NCI-H526 treated with DMSO at 0.1 percent for 48 hours (cell line): ENCODE data around the gene TENT5C.

Experiments used
- DNase-seq: peaks from one replicate; lab custom pipeline; 2025; lab: John Stamatoyannopoulos, UW

Gene TENT5C

DNA sequence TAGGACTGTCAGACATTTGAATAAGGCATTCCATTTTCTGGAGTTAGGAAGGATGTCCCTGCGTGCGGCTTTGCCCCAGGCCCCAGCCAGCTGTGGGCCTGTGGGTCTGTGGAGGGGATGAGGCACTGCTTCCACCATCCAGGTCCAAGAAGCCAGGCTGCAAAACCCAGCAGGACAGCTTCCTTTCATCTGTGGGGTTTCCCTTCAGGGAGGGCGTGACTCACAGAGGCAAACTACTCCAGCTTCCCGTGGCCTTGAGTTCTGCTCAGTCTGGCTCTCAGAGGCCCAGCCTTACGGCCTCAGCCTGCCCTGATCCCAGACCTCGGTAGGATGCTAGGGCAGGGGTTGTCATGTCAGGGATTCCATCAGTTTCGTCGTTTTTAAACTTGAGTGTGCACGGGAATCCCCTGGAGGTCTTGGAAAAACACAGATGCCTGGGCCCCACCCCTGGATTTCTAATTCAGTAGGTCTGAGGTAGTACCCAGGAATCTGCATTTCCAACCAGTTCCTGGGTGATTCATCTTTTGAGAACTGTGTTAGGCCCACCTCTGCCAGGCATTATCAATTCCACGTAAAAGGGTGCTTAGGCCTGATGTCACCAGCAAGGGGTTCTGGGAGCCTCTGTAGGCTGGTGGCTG lies 32.3 kb upstream of the TENT5C start:
- DNase-seq, result no peak

DNA sequence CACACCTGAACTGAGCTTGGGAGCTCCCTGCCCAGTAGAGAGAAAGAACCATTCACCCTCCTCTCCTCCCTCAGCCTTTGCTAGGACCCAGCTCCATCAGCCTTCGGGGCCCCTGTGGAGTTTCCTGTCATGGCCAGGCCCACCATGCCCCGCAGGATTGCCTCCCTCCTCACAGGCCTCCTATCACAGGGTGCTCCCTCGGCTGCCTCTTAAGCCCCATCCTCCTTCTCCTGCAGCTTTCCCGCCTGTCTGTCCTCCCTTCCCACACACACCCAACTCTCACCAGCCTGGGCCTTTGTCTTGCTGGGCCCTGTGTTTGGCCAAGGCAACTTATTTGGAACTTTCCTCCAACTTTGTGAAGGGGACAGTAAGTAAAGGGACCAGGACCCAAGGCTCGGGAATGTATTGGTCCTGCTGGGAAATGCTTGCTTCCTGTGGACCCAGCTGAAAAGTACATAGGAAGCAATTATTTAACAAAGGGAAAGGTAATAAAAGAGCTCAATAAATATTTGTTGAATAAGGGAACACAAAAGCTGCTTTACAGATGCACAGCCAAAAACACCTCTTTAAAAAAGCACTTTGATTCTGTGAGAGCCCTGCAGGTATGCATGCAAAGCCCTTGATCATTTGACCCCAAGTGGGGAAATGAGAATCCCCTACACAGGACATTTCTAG lies 31.6 kb upstream of the TENT5C start:
- DNase-seq, result no peak

DNA sequence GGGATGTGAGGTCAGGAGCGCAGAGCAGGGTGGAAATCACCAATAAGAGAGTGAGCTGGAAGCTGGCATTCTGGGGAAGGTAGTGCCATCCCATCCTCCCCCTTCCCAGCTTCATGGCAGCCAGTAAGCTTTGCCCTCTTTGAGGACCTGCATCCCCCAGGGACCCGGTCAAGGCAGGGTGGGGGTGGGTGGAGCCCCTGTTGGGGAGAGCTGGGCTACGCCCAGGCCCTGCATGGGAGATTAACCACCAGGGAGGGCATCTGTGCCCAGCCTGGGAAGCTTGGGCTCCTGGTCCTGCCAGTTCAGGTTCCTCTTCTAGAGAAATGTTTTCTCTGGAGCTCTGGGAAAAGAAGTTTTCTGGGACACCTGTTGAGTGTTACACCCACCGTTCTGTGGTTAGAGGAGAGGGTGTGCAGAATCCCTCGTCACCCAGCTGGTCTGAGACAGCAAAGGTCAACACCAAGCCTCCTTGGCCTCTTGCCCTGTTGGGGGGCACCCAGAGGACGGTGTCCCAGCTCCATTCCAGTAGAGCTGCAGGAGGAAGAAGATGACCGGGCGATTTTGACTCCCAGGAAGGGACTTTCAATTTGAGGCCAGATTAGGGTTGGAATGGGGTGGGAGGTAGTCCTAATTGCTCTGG lies 30.1 kb upstream of the TENT5C start:
- no peak for DNase-seq

DNA sequence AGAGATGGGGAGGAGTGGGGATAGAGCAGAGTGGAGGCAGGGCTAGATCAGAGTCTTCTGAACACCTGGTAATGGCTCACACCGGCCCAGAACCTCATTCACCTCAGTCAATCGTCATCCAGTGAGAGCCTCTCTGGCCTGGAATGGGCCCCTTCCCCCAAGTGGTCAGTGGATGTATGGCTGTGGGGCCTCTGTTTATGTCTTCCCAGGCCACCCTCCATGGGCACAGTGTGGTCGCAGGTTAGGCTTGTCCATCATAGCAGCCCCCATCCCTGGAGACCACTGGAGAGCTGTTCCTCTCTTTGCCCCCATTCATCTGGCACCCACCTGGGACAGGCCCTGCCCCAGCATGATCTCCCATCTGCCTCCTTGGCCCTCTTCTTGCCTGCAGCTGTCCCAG lies 29.6 kb upstream of the TENT5C start:
- no peak for DNase-seq

DNA sequence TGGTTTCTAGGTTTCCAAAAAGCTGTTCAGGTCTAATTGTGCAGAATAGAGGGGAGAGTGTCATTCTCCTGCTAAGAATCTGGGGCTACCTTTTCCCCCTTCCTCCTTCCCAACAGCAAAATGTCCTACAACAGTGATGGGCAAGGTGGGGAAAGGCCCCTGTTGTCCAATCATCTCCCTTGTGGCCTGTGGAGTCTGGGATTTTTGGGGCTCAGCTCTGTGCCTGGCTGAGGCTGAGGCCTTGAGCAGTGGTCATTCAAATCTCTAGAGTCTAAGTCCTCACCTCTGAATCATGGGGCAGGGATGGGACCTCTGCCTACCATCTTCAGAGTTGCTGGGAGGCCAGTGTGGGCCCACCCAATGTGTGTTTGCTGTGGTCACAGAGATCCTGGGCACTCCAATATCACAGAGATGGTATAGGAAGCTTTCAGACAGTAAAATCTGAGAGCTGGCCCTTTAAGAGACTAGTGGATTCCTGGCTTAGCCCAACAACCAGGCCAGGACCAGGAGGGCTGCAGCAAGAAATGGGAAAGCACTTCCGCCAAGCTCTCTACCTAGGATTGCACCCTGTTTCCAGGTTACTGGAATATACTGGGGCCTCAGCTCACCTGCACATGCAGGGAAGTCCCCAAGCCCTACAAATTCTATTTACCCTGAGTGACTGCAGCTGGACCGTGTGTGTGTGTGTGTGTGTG lies 28.5 kb upstream of the TENT5C start:
- no peak for DNase-seq

DNA sequence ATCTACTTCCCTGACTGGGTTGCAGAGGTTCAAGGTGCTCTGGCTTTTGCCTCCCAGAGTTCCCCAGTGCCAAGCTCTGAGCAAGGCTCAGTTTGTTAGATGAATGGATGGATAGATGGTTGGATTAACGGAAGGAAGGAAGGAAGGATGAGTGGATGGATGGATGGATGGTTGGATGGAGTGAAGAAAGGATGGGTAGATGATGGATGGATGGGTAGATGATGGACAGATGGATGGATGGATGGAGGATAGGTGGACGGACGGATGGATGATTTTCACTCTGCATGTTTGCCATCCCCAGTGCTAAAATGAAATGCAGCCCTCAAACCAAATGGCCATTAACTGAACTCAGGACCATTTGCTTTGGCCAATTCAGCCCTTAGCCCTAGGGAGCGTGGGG lies 27.4 kb upstream of the TENT5C start:
- DNase-seq, result no peak

DNA sequence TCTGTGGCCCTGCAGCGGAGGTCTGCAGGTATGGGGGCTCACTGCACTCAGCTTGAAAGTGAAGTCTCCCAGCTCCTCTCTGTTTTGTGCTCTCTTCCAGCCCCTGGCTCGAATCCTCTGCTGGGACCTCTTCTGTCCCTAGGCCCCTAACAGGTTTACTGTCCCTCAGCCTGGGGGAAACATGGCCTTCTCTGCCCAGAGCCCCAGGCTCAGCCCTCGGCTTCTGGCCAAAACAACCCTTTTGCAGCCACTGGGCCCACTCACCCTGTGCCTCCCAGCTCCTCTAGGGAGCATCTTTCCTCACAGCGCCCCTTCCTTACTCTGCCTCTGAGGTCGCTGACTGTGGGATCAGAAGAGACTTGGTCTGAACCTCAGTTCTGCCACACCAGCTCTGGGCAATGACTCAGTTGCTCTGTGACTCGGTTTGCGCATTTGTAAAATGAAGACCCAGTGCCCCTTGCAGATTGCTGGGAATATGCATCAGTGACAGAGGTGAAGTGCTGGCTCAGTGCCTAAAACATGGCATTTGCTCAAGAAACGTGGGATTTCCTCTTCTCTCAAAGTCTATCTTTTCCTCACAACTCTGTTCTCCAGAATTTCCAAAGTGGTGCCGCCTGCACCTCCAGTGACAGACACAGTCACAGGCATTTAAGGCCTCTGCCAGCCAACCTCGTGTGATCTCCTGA lies 26.5 kb upstream of the TENT5C start:
- DNase-seq, result no peak

DNA sequence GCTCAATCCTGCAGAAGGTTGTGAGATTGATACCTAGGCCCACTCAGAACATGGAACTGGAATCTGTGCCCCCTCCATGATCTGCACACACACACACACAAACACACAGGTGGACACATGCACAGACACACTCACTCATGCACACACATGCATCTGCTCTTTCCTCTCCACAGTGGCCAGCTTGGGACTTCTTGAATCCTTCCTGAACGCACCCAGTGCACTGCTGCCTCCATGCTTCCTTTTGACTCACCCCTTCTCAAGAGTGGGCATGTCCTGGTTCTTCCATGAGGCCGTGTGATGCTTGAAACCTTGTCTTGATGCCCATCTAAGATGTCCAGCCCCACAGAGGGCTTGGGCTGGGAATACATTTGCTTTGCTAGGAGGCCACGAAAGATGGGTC lies 25.4 kb upstream of the TENT5C start:
- DNase-seq, result no peak

DNA sequence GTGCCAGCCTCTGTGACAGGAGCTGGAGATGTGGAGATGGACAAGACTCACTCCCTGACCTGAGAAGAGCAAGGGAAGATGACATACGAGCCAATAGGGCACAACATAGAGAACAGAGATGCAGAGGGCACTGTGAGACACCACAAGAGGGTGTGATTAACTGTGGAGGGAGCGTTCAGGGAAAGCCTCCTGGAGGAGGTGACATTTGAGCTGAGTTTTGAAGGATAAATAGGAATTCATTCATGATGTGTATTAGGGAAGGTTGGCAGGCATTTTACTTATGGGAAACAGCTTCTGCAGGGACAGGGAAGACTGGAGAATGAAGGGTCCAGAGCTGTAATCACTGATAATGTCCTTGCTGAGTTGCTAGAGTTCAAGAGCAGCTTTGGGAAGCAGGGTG lies 25.0 kb upstream of the TENT5C start:
- DNase-seq, result no peak

DNA sequence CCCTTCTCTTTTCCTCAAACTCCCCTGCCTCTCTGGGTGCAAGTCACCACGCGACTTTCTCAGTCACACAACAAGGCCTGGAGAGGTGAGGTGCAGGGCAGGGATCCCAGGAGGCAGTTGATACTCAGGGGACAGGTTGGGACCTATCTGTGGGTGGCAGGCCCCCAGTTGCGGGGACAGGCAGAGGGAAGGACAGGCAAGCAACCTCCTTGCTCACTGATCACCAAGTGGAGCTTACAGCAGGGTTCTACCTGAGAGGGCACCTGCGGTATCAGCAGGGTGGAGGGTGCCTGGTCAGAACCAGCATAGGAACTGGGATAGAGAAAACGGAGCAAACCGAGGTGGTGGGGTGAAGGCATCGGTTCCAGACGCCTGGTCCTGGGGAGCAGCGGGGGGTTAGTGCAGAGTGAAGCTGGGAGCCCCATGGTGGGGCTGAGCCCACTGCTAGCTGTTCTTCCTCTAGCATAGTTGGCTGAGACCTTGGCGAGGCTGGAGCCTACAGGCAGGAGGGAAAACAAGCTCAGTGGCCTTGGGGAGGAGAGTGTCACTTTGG lies 24.4 kb upstream of the TENT5C start:
- no peak for DNase-seq

DNA sequence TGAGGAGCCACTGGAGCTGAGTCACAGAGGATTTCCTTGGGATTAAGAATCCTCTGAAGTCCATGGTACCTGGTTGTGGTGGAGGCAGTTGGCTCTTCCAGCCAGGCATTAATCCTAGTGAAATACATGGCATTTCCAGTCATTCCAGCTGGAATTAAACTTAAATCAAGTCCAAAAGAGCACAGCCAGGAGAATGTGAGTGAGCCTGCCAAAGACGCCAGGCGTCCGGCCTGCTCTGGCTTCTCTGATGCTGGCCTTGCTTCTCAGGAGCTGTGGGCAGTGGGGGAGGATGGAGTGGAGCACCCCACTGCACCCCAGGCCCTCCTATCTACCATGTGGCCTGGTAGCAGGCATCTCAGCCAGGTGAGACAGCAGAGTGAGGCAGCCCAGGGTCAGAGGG lies 23.4 kb upstream of the TENT5C start:
- no peak for DNase-seq

DNA sequence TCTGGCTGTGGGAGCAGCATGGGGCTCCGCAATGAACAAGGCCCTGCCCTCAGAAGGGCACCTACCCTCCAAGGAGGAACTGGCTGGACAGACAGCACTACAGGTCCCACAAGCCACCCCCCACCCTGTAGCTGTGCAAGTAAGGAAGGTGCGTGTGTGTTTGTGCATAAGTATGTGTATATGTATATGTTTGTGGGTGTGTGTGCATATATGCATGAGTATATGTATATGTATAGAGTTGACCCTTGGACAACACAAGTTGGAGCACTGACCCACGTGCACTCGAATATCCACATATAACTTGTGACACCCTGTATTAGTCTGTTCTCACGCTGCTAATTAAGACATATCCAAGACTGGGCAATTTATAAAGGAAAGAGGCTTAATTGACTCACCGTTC lies 22.6 kb upstream of the TENT5C start:
- no peak for DNase-seq

DNA sequence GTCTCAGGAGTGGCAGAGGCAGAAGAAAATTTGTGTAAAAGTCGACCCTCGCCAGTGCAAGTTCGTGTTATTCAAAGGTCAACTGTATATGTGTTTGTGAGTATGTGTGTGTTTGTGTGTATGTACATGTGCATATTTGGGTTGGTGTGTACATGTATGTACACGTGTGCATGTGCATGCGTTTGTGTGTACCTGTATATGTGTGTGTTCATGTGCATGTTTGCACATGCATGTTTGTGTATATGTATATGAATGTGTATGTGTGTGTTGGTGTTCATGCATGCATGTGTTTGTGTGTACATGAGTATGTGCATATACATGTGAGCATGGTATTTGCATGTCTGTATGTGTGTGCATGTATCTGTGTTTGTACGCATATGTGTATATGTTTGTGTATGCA lies 21.7 kb upstream of the TENT5C start:
- no peak for DNase-seq

DNA sequence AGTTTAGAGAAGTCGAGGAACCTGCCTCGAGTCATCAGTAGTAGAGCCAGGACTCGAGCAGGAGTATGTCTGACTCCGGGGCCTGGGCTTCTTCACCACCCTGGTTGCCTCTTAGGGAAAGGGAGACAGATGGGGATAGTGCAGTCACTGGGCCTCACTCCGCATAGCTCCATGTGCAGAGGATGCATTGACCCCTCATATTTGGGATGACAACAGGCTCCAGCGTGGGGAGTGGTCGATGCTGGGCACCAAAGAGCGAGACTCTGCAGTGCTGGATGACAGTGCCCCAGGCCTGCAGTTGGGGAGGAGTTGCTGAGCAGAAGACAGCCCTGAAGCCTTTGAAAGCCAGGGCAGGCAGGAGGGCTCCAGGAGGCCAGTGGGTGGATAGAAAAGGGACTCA lies 20.8 kb upstream of the TENT5C start:
- no peak for DNase-seq

DNA sequence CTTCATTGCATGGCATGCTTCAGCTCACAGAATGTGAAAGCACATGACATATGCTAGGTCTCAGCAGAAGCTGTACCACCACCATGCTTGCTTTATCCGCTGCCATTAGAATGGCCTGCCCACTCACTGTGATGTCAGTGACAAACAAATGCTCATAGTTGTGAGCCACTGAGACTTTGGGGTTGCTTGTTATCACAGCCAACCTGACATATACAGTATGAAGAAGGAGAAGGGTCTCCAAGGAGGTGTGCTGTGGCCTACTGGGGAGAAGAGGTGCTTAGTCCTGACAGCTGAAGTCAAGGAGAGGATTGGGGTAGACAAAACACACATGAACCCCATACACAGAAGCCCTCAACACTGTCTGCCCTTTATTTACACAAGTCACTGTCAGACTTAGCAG lies 19.5 kb upstream of the TENT5C start:
- no peak for DNase-seq

DNA sequence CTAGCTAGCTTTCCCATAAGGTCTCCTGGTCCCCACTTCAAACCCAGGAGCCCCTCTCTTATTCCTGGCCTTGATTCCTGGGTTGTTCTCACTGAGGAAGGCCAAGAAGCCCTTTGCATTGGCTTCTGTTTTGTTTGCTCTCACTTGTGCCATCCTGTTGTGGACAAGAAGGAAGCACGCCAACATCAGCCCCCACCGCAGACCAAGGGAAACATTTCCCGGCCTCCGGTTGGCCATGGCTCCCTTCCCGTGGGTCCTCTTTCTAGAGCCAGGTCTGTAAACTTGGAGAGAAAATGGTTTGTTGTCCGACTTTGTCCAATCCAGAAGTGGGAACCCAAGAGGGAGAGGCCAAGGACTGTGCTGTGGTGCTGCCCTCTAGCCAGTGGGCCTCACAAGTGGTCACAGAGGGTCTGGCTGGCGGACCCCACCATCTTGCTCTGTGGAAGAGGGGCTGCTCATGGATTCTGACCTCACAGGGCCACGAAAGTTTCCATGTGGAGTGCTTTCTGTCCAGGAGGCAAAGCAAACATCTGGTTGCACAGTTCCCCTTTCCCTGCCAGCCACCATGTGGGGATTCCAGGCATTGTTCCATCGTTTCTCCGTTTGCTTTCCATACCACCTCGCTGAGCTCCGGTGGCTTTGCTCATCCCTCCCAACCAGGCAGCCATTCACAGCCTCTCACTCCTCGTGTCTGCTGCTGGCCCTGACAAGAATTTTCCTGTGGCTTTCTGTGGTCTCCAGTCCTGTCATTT lies 18.9 kb upstream of the TENT5C start:
- DNase-seq, result no peak

DNA sequence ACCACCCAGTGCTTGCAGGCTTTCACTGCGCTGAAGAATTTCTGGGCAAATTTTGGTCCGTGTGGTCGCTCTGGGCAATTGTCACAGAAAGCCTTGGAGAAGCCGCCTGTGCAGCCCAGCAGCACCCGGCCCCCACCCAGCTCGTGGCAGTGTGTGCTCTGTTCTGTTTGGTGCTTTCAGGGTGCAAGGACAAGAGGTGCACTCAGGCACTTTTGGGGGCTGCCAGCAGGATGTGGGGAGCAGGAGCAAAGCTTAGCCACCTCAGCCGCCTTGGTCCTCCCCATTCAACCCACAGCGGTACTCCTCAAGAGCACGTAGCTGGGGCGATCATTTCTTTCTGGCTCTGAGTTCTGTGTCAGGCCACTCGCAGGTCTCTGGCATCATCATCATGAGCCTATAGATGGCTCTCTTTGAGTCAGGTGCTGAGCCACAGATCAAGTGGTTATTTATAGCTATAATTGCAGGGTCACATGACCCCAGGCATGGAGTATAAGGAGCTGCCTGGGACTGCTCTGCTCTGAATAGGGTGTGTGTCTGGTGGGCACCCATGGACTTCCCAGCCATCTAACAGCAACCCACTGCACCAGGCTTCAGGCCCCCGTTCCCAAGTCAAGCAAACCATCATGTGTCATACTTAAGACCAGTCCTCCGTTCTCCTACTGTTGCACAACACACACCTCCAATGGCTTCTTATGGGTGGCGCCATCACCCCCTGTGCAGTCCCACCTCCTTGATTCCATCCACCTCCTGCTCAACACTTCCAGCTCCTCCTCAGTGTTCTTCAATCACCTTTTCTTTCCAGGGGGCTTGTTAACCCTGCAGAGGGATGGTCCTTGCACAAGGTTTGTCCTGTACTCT lies 18.1 kb upstream of the TENT5C start:
- DNase-seq, result no peak

DNA sequence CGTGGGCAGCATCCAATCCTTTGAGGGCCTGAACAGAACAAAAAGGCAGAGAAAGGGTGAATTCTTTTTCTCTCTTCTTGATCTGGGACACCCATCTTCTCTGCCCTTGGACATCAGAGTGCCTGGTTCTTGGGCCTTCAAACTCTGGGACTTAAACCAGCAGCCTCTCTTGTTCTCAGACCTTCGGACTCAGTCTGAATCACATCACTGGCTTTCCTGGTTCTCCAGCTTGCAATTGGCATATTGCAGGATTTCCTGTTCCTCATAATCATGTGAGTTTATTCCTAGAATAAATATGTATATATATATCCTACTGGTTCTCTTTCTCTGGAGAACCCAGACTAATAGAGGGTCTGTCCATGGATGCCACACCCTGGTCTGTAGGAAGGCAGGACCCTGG lies 16.3 kb upstream of the TENT5C start:
- no peak for DNase-seq

DNA sequence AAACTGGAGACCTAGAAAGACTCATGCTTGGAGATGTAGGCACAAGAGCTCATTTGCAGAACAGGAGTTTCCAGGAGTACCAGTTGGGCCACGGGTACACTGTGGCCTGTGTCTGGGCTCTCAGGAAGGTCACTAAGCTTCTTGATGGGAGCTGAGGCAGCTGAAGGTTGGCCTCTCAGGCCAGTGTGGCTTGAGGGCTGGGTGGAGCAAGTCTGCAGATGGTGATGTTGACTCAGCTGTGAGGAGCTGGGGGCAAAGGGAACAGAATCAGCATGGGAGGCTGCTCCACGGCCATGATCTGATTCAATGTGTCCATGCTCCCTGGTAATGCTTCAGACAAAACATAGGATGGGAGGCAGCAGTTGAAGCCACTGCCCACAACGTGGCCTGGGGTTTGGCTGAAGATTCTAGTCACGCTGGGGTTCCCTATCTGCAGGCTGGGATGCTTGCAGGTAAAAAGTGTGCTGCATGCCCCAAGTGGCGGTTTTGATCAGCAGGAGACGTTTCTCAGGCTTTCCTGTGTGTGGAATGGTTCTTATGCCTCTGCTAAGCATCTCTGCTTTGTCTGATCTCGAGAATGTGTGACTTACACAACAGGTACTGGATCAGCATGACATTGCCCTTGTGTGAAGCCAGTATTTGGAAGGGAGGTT lies 15.4 kb upstream of the TENT5C start:
- DNase-seq, result peak; percentile 14

DNA sequence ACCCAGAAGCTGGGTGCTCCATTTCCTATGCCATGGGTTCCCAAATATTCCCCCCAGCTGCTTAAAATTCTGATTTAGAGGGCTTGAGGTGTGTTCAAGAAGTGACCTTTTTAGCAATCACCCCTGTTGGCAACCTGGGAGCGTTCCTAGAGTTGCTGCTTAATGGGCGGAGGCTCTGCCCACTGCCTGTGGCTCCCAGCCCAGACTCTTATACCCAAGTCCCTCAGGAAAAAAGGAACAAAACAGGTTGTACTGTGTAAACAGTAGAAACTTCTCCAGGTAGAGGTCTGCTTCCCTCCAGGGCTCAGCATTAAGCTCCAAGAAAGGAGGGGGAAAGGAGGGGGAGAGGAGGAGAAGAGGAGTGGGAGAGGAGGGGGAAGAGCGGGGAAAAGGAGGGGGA lies 14.6 kb upstream of the TENT5C start:
- DNase-seq, result no peak
